Kidney (tissue), 14 donors: ENCODE data around the gene IBA57. TPM values are rescaled to one million over a fixed set of nuclear protein-coding genes. Genes with fewer than 3 reads are reported as not detected.
A peak's percentile ranks its signal among the peaks of the same experiment; 100 is the strongest.

Experiments
- DNase-seq, 5 donors: peaks; one replicate each; pipeline ENCODE4 v3.0.0-alpha.2; 2013 to 2020
- FAIRE-seq: peaks from 2 replicates; lab custom pipeline; 2012; peaks lifted over from hg19 to GRCh38; lab: Jason Lieb, UNC
- H3K27ac ChIP-seq, 2 donors: one replicate each; pipeline ENCODE4 v1.7.0; 2013; ENCODE audit warnings: low read depth in 2 of 2, low read length in 2 of 2, inconsistent platforms in 1 of 2
- H3K27me3 ChIP-seq: one replicate; pipeline ENCODE4 v1.7.1; 2013; ENCODE audit warnings: low read length, inconsistent platforms; ENCODE audit not compliant: control insufficient read depth, insufficient read depth
- H3K36me3 ChIP-seq, 3 donors: one replicate each; pipeline versions ENCODE4 v1.7.0 to v1.7.1; 2013; ENCODE audit warnings: low read length in 3 of 3, control low read depth in 1 of 3, inconsistent platforms in 1 of 3; ENCODE audit not compliant: insufficient read depth in 3 of 3, control insufficient read depth in 2 of 3
- H3K4me1 ChIP-seq, 3 donors: one replicate each; pipeline versions ENCODE4 v1.7.0 to v1.7.1; 2013; ENCODE audit warnings: low read length in 3 of 3, inconsistent platforms in 1 of 3, low read depth in 1 of 3; ENCODE audit not compliant: control insufficient read depth in 2 of 3, insufficient read depth in 2 of 3
- H3K4me3 ChIP-seq, 3 donors: one replicate each; pipeline versions ENCODE4 v1.7.0 to v1.8.1; 2013; ENCODE audit warnings: low read length in 3 of 3, control low read depth in 1 of 3, inconsistent platforms in 1 of 3
- H3K9ac ChIP-seq, 3 donors: one replicate each; pipeline versions ENCODE4 v1.7.0 to v1.7.1; 2013; ENCODE audit warnings: low read length in 3 of 3, control low read depth in 1 of 3, inconsistent platforms in 1 of 3
- H3K9me3 ChIP-seq, 3 donors: one replicate each; pipeline versions ENCODE4 v1.7.0 to v1.7.1; 2013; ENCODE audit warnings: low read length in 3 of 3, control low read depth in 1 of 3, inconsistent platforms in 1 of 3; ENCODE audit not compliant: control insufficient read depth in 2 of 3, insufficient read depth in 1 of 3
- intact Hi-C: fragments of 100-400 bp; cut with DNase I; formaldehyde crosslinking; loops from one replicate; pipeline ENCODE4 v1.11.1; 2022
- polyA plus RNA-seq: library from polyadenylated mRNA; stranded (reverse); fragments of 350-450 nt; fragmentation: Illumina TruSeq; extraction: RNeasy Lipid Tissue Mini Kit (QIAGEN cat#74804); gene quantifications from one replicate; pipeline ENCODE4 v1.2.3, GENCODE V29; 2014; ENCODE audit warnings: low read depth, low replicate concordance; ENCODE audit not compliant: insufficient read depth
- total RNA-seq: library from RNA; stranded (reverse); fragmentation: NEBNext Ultra II Directional; extraction: Animal tissue kit (Norgen Biotek cat#: 25700); gene quantifications from one replicate; pipeline ENCODE4 v1.2.1, GENCODE V29; 2021
- TF ChIP-seq, protein P1 (sequence below): IDR thresholded peaks from 3 replicates; pipeline ENCODE4 v1.5.1; 2012; ENCODE audit warnings: mild to moderate bottlenecking, moderate library complexity, borderline replicate concordance; ENCODE audit not compliant: insufficient read depth; ENCODE audit errors: extremely low read depth
- donor health status: control.
- donor health status: control.
- donor health status: control.
- donor health status: control.
- donor health status: control.
- donor health status: DM: yes; HTN: yes; CAD: no.
- donor health status: Normal renal cell carcinoma (clear cell type).

IBA57 gene
- total and polyA plus RNA-seq, 2 donors from 2014 or later: 4.7 to 13.0 TPM

DNA sequence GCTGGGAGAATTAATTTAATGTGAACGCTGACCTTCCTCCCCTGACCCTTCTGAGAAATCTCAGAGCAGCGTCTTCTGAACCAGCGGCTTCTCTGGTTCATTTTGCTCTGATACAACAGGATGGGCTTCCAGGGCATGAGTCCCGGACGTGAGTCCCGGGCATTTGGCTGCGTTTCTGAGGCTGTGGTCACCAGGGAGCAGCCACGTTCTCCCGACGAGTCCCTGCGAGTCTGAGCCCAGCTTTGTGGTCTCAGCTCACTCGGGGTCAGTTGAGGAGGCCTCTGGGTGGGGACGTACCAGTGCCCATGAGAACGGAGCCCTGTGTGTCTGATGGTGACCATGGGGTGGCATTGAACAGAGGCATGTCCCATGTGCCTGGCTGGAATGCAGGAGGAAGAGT, 24.6 kb downstream of the IBA57 start:
- Histone ChIP-seq H3K9ac (no peak overlapping the region), H3K27ac (no peak overlapping the region), H3K4me1 (no peaks in the 10 kb centered on the region), H3K27me3 (no peaks in the 10 kb centered on the region), H3K36me3 (no peaks in the 10 kb centered on the region), H3K9me3 (no peaks in the 10 kb centered on the region), H3K4me3 (no peak overlapping the region)
- intact Hi-C loops: no loop called here
- FAIRE-seq: no peak
- DNase-seq: peak in 2 of 5 donors; percentile 19 to 43
- TF ChIP-seq, protein P1, sequence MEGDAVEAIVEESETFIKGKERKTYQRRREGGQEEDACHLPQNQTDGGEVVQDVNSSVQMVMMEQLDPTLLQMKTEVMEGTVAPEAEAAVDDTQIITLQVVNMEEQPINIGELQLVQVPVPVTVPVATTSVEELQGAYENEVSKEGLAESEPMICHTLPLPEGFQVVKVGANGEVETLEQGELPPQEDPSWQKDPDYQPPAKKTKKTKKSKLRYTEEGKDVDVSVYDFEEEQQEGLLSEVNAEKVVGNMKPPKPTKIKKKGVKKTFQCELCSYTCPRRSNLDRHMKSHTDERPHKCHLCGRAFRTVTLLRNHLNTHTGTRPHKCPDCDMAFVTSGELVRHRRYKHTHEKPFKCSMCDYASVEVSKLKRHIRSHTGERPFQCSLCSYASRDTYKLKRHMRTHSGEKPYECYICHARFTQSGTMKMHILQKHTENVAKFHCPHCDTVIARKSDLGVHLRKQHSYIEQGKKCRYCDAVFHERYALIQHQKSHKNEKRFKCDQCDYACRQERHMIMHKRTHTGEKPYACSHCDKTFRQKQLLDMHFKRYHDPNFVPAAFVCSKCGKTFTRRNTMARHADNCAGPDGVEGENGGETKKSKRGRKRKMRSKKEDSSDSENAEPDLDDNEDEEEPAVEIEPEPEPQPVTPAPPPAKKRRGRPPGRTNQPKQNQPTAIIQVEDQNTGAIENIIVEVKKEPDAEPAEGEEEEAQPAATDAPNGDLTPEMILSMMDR: no peak

DNA sequence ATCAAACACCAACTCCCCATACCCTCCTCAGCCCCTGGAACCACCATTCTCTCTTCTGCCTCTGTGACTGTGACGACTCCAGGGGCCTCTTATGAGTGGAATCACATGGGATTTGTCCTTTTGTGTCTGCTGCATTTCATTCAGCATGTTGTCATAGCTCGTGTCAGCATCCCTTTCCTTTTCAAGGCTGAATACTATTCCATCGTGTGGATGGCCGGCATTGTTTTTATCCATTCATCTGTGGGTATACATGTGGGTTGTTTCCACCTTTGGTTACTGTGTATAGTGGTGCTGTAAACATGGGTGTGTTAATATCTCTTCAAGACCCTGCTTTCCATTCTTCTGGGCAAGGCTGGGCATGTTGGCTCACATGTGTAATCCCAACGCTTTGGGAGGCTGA, 25.2 kb downstream of the IBA57 start:
- no peaks in the 10 kb centered on the region for H3K4me1 ChIP-seq
- no peaks in the 10 kb centered on the region for H3K9me3 ChIP-seq
- no peak overlapping the region for H3K9ac ChIP-seq
- TF ChIP-seq, protein P1: no peak
- no peaks in the 10 kb centered on the region for H3K36me3 ChIP-seq
- no peak overlapping the region for H3K27ac ChIP-seq
- DNase-seq (peak in 1 of 5 donors; percentile 9), FAIRE-seq (no peak)
- H3K27me3 ChIP-seq: no peaks in the 10 kb centered on the region
- no peak overlapping the region for H3K4me3 ChIP-seq
- intact Hi-C loops: no loop called here

DNA sequence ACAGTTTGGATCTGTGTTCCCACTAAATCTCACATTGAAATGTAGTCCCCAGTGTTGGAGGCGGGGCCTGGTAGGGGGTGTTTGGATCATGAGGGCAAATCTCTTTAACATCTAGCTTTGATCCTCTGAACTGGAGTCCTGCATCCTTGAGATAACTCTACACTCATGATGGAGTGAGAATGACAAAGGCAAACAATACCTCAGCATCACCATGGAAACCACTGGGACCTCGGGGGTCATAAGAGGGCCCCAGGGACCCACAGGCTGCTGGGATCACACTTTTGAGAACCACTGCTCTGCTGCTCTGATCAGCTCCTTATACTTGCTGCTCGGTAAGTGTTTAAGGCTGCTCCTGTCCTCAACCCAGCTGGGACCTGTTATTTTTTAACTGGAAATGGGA, 28.8 kb downstream of the IBA57 start:
- DNase-seq: peak in 2 of 5 donors; percentile 9 to 12
- H3K4me3 ChIP-seq: no peak overlapping the region
- H3K36me3 ChIP-seq: no peaks in the 10 kb centered on the region
- no peaks in the 10 kb centered on the region for H3K27me3 ChIP-seq
- H3K9ac ChIP-seq: no peak overlapping the region
- no peak overlapping the region for H3K27ac ChIP-seq
- FAIRE-seq: no peak
- H3K9me3 ChIP-seq: peaks cover 0 to 9% (median 0%) of the 10 kb centered on the region in 3 donors
- TF ChIP-seq, protein P1: no peak
- intact Hi-C loops: no loop called here
- H3K4me1 ChIP-seq: no peaks in the 10 kb centered on the region
